Type B pancreatic cell (in vitro differentiated cells): ENCODE data around the gene SIGLEC6. TPM values are rescaled to one million over a fixed set of nuclear protein-coding genes. Genes with fewer than 3 reads are reported as not detected.

ENCODE experiments used
- DNase-seq: peaks from one replicate; pipeline ENCODE4 v3.0.0; 2021; ENCODE audit warnings: mixed read lengths; ENCODE audit not compliant: unreplicated experiment; ENCODE audit errors: extremely low spot score
- H3K27ac Mint-ChIP-seq: 2 replicates; pipeline ENCODE4 v1.8.0; 2021; ENCODE audit warnings: mild to moderate bottlenecking, mixed read lengths
- H3K27me3 Mint-ChIP-seq: 2 replicates; pipeline ENCODE4 v1.8.0; 2021; ENCODE audit warnings: mixed read lengths
- H3K36me3 Mint-ChIP-seq: 2 replicates; pipeline ENCODE4 v1.8.0; 2021; ENCODE audit warnings: mixed read lengths
- H3K4me1 Mint-ChIP-seq: one replicate; pipeline ENCODE4 v1.8.0; 2021; ENCODE audit warnings: mixed read lengths; ENCODE audit not compliant: unreplicated experiment
- H3K4me3 Mint-ChIP-seq: 2 replicates; pipeline ENCODE4 v1.8.0; 2021; ENCODE audit warnings: mild to moderate bottlenecking, mixed read lengths
- H3K9me3 Mint-ChIP-seq: 2 replicates; pipeline ENCODE4 v1.8.0; 2021; ENCODE audit warnings: mixed read lengths
- total RNA-seq: library from RNA; stranded (reverse); gene quantifications from 2 replicates; pipeline ENCODE4 v1.2.1, GENCODE V29; 2021; ENCODE audit warnings: low replicate concordance
- TF ChIP-seq, protein P1 (sequence below): fragments of 200-600 bp; sonication (generic); conservative IDR thresholded peaks from 2 replicates; pipeline ENCODE4 v1.5.0; 2021; ENCODE audit warnings: antibody characterized with exemption, mild to moderate bottlenecking

SIGLEC6 gene
- total RNA-seq, 1 donor from 2014 or later: not detected

DNA sequence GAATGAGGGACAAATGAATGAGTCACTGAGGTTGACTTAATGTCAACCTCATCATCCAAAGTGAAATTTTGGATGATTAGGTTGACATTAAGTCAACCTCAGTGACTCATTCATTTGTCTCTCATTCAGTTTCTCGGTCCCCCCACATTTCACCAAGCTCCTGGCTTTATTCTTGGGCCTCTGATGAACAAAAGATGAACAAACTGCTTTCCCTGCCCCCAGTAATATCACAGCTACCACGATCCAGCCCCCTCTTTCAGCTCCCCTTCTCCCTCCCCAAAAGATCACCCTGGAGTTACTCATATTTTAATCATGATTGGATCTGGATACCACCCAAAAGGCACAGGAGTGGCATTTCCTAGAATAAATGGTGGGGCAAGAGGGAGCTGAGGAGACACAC, 42.4 kb downstream of the SIGLEC6 start:
- DNase-seq: no peak
- no peaks in the 10 kb centered on the region for H3K4me1 Mint-ChIP-seq
- TF ChIP-seq, protein P1, sequence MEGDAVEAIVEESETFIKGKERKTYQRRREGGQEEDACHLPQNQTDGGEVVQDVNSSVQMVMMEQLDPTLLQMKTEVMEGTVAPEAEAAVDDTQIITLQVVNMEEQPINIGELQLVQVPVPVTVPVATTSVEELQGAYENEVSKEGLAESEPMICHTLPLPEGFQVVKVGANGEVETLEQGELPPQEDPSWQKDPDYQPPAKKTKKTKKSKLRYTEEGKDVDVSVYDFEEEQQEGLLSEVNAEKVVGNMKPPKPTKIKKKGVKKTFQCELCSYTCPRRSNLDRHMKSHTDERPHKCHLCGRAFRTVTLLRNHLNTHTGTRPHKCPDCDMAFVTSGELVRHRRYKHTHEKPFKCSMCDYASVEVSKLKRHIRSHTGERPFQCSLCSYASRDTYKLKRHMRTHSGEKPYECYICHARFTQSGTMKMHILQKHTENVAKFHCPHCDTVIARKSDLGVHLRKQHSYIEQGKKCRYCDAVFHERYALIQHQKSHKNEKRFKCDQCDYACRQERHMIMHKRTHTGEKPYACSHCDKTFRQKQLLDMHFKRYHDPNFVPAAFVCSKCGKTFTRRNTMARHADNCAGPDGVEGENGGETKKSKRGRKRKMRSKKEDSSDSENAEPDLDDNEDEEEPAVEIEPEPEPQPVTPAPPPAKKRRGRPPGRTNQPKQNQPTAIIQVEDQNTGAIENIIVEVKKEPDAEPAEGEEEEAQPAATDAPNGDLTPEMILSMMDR: no peak
- no peaks in the 10 kb centered on the region for H3K36me3 Mint-ChIP-seq
- H3K27me3 Mint-ChIP-seq: peaks cover 4% of the 10 kb centered on the region
- H3K4me3 Mint-ChIP-seq: no peak overlapping the region
- H3K27ac Mint-ChIP-seq: no peak overlapping the region
- H3K9me3 Mint-ChIP-seq: peaks cover 5% of the 10 kb centered on the region

DNA sequence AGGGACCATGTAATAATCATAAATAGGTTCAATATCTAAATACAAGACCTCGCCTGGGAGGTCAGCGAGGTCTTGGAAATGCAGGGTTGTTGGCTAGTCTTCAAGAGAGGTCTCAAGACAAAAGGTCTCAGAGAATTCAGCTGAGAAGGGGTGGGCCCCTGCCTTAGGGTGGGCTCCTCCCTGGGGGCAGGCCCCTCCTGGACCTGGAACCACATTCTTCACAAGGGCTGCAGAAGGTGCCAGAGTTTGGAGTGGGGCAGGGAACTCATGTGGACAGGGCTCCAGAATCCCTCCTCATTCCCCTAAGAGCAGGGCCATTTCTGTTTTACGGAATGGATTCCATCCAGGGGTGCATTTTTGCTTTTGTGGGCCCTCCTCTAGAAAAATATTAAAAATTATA, 43.0 kb downstream of the SIGLEC6 start:
- Mint-ChIP-seq H3K27ac (no peak overlapping the region), H3K4me1 (no peaks in the 10 kb centered on the region), H3K36me3 (no peaks in the 10 kb centered on the region), H3K4me3 (no peak overlapping the region), H3K27me3 (peaks cover 4% of the 10 kb centered on the region), H3K9me3 (peaks cover 5% of the 10 kb centered on the region)
- TF ChIP-seq, protein P1: no peak
- DNase-seq: no peak

DNA sequence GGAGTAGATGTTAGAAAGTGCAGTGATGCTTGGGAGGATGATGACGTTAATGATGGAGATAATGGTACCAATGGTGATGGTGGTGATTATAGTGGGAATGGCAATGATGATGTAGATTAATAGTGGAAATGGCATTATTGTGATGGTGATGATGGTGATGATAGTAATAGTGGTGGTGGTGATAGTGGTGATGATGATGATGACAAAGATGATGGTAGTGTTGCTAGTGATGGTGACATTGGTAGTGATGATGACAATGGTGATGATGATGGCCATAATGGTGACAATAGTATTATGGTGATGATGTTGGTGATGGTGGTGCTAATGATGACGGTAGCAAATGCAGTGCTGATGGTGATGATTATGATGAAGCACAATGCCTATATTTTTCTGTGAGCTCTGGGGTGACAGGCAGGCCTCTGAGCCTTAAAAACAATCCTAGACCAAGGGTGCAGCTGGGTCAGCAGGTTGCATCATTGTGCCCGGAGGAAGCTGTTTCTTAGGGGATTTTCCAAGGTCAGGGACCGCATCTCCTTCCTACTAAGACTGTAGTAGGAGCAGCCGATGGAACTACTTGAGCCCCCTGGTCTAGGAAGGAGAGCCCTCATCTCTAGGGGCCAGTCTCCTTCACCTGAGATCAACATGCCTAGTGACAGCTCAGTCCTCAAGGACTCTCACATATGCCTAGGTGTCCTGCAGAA, 45.4 kb downstream of the SIGLEC6 start:
- no peak for DNase-seq
- Mint-ChIP-seq H3K4me3 (no peak overlapping the region), H3K27me3 (peaks cover 4% of the 10 kb centered on the region), H3K9me3 (peaks cover 5% of the 10 kb centered on the region), H3K4me1 (no peaks in the 10 kb centered on the region), H3K36me3 (no peaks in the 10 kb centered on the region), H3K27ac (no peak overlapping the region)
- TF ChIP-seq, protein P1: no peak

DNA sequence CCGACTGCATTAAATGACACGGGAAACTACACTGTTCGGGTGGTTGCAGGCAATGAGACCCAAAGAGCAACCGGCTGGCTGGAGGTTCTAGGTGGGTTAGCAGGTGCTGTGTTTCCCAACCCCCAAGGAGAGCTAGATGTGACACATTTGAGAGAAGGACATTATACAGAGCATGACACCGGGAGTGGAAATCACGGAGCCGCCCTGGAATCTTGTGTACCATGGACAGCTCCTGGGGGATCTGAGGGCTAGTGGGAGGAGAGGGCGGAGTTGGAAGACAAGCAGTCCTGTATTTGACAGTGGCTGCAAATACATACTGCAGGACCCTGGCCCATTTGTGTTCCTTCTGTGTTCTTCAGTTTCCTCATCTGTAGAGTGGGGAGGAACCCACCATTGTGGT, 50.9 kb downstream of the SIGLEC6 start:
- Mint-ChIP-seq H3K9me3 (no peaks in the 10 kb centered on the region), H3K27me3 (peaks cover 12% of the 10 kb centered on the region), H3K4me1 (no peaks in the 10 kb centered on the region), H3K27ac (no peak overlapping the region), H3K4me3 (no peak overlapping the region), H3K36me3 (no peaks in the 10 kb centered on the region)
- no peak for DNase-seq
- TF ChIP-seq, protein P1: no peak

DNA sequence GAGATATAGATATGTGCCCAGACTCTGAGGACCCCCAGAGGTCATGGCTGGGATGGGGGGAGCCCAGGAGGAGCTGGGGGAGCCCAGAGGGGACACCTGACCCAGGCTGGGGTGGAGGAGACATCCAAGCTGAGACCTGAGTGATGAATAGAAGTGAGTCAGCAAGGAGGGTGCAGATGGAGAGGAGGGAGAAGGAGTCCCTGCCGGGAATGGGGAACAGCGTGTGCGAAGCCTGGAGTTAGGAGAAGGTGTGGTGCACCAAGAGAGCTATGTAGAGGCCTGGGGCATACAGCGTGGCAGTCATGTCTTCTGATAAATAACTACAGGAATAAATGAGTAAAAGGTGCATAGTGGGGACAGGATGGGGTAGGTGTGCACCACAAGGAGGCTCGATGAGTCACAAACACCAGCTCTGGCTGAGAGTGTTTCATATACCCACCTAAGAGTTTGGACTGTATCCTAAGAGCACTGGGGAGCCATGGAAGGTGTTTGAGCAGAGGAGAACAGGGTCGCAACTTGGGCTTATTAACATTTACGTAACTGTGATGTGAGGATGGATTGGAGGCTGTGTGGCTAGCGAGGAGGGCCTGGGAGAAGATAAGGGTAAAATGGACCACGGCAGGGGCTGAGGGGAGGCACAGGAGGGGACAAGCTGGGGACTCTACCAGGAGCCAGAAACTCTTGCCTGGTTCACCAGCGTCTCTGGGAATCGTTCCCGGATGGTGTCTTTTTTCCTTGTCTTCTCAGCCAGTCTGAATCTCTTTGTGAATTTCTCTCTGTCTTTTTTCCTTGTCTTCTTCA, 51.7 kb downstream of the SIGLEC6 start:
- H3K27ac Mint-ChIP-seq: no peak overlapping the region

More for the DNA sequence above, 51.7 kb downstream of the SIGLEC6 start:
- Mint-ChIP-seq H3K9me3 (no peaks in the 10 kb centered on the region), H3K4me3 (no peak overlapping the region), H3K4me1 (no peaks in the 10 kb centered on the region), H3K27me3 (peaks cover 12% of the 10 kb centered on the region), H3K36me3 (no peaks in the 10 kb centered on the region)
- TF ChIP-seq, protein P1: no peak
- no peak for DNase-seq
